SK-N-SH treated with all-trans-retinoic acid at 6 μM for 48 hours (cell line): Measurements from ENCODE around the gene ESF1.

Experiments used
- ATAC-seq: fragments of 200-7000 bp; cut with Tn5 transposase; 3 replicates; pipeline ENCODE4 v1.9.1; 2020; ENCODE audit warnings: mild to moderate bottlenecking, moderate library complexity
- ARNTL ChIP-seq: fragments of 450-650 bp; formaldehyde crosslinking; IDR thresholded peaks from 2 replicates; pipeline ENCODE4 v1.5.0; 2020; ENCODE audit warnings: low read depth, mild to moderate bottlenecking, moderate library complexity, borderline replicate concordance
- BACH2 ChIP-seq: fragments of 250-450 bp; sonication (Bioruptor Pico); IDR thresholded peaks from 2 replicates; pipeline ENCODE4 v1.9.0; 2021; ENCODE audit warnings: mild to moderate bottlenecking, borderline replicate concordance
- CSDC2 ChIP-seq: fragments of 250-450 bp; sonication (Bioruptor Pico); IDR thresholded peaks from 2 replicates; pipeline ENCODE4 v1.5.0; 2020; ENCODE audit warnings: mild to moderate bottlenecking, moderate library complexity
- CSRNP3 ChIP-seq: fragments of 250-450 bp; sonication (Bioruptor Pico); IDR thresholded peaks from 2 replicates; pipeline ENCODE4 v1.5.1; 2021; ENCODE audit warnings: mild to moderate bottlenecking, moderate library complexity
- ESRRG ChIP-seq: fragments of 250-450 bp; sonication (Bioruptor Pico); IDR thresholded peaks from 2 replicates; pipeline ENCODE4 v1.6.1; 2021; ENCODE audit warnings: mild to moderate bottlenecking
- OSR1 ChIP-seq: fragments of 250-450 bp; sonication (Bioruptor Pico); IDR thresholded peaks from 2 replicates; pipeline ENCODE4 v1.8.0; 2022; ENCODE audit warnings: moderate library complexity, mild to moderate bottlenecking, inconsistent platforms
- PATZ1 ChIP-seq: fragments of 250-450 bp; sonication (Bioruptor Pico); IDR thresholded peaks from 2 replicates; pipeline ENCODE4 v1.8.0; 2020; ENCODE audit warnings: mild to moderate bottlenecking, moderate library complexity, borderline replicate concordance
- POU6F1 ChIP-seq: fragments of 250-450 bp; sonication (Bioruptor Pico); IDR thresholded peaks from 2 replicates; pipeline ENCODE4 v1.8.0; 2021; ENCODE audit warnings: low read depth, mild to moderate bottlenecking, moderate library complexity, borderline replicate concordance
- PPARA ChIP-seq: fragments of 250-450 bp; sonication (Bioruptor Pico); IDR thresholded peaks from 2 replicates; pipeline ENCODE4 v1.5.0; 2020; ENCODE audit warnings: mild to moderate bottlenecking, borderline replicate concordance
- RARB ChIP-seq: fragments of 250-450 bp; sonication (Bioruptor Pico); IDR thresholded peaks from 2 replicates; pipeline ENCODE4 v1.8.0; 2021; ENCODE audit warnings: mild to moderate bottlenecking, moderate library complexity
- SNAI2 ChIP-seq: fragments of 250-450 bp; sonication (Bioruptor Pico); IDR thresholded peaks from 2 replicates; pipeline ENCODE4 v1.5.0; 2020; ENCODE audit warnings: mild to moderate bottlenecking, moderate library complexity
- TCF4 ChIP-seq: fragments of 250-450 bp; sonication (Bioruptor Pico); IDR thresholded peaks from 2 replicates; pipeline ENCODE4 v1.8.0; 2021; ENCODE audit warnings: mild to moderate bottlenecking, moderate library complexity, borderline replicate concordance
- TOX ChIP-seq: fragments of 250-450 bp; sonication (Bioruptor Pico); IDR thresholded peaks from 2 replicates; pipeline ENCODE4 v1.8.0; 2021; ENCODE audit warnings: mild to moderate bottlenecking, moderate library complexity, borderline replicate concordance
- ZC3H10 ChIP-seq: fragments of 250-450 bp; sonication (Bioruptor Pico); IDR thresholded peaks from 2 replicates; pipeline ENCODE4 v1.5.1; 2021; ENCODE audit warnings: mild to moderate bottlenecking, moderate library complexity
- ZFP3 ChIP-seq: fragments of 250-450 bp; sonication (Bioruptor Pico); IDR thresholded peaks from 2 replicates; pipeline ENCODE4 v1.5.0; 2020; ENCODE audit warnings: mild to moderate bottlenecking, moderate library complexity
- ZFP30 ChIP-seq: fragments of 450-650 bp; formaldehyde crosslinking; IDR thresholded peaks from 2 replicates; pipeline ENCODE4 v1.5.0; 2022; ENCODE audit warnings: mild to moderate bottlenecking, moderate library complexity
- ZNF565 ChIP-seq: fragments of 450-650 bp; formaldehyde crosslinking; conservative IDR thresholded peaks from 2 replicates; pipeline ENCODE4 v1.5.0; 2020; ENCODE audit warnings: low read depth, mild to moderate bottlenecking, moderate library complexity
- ZNF70 ChIP-seq: fragments of 450-650 bp; formaldehyde crosslinking; IDR thresholded peaks from 2 replicates; pipeline ENCODE4 v1.5.0; 2020; ENCODE audit warnings: mild to moderate bottlenecking, moderate library complexity
- ZNF8 ChIP-seq: fragments of 450-650 bp; formaldehyde crosslinking; IDR thresholded peaks from 2 replicates; pipeline ENCODE4 v1.5.0; 2020; ENCODE audit warnings: mild to moderate bottlenecking, moderate library complexity

The ESF1 gene

GRCh38 chr20:13821876-13822275 lies 37.2 kb upstream of the ESF1 start:
- ATAC-seq: no peak
- TF ChIP-seq SNAI2 (CRISPR knock-in tag) (no peak), TCF4 (CRISPR knock-in tag) (no peak), BACH2 (no peak), CSRNP3 (CRISPR knock-in tag) (no peak), OSR1 (CRISPR knock-in tag) (no peak), ZFP30 (CRISPR knock-in tag) (no peak), ZFP3 (CRISPR knock-in tag) (no peak), ESRRG (CRISPR knock-in tag) (no peak), ARNTL (CRISPR knock-in tag) (no peak), POU6F1 (no peak), TOX (CRISPR knock-in tag) (no peak), ZNF8 (no peak)

DNA sequence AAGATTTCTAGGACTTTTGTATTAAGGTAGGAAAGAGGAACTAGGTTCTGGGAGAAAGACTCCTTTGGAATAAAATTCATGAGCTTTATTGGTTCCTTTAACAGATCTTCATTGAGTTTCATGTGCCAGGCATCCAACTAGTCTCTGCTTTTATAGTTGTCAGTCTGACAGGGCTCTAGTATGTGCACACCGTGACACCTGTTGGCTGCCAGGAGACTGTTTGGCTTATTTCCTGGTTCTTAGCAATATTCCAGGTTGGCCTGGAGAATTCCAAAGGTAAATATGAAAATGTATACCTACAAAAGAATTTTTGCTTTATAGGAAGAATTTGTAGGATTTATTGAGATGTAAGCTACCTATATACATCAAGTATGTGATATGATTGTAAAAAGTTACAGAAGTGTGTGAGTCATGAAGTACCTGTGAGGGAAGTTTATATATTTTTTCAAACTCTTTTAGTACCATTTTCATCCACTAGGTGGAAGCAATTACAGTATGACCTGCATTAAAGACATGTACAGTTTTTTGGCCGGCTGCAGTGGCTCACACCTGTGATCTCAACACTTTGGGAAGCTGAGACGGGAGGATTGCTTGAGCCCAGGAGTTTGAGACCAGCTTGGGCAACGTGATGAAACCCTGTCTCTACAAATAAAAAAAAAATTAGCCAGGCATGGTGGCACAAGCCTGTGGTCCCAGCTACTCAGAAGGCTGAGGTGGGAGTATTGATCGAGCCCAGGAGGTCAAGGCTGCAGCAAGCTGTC lies 35.3 kb upstream of the ESF1 start:
- TF ChIP-seq PATZ1 (CRISPR knock-in tag) (no peak), ARNTL (CRISPR knock-in tag) (no peak), BACH2 (no peak), ZC3H10 (CRISPR knock-in tag) (no peak), OSR1 (CRISPR knock-in tag) (no peak), RARB (no peak), CSDC2 (CRISPR knock-in tag) (no peak), PPARA (CRISPR knock-in tag) (no peak), TCF4 (CRISPR knock-in tag) (no peak), POU6F1 (no peak), ZNF8 (no peak), TOX (CRISPR knock-in tag) (no peak)
- ATAC-seq: peak; percentile 83

GRCh38 chr20:13817342-13817741 lies 32.6 kb upstream of the ESF1 start:
- no peak for ATAC-seq
- TF ChIP-seq TCF4 (CRISPR knock-in tag): no peak
- no peak for TF ChIP-seq PPARA (CRISPR knock-in tag)
- no peak for TF ChIP-seq ARNTL (CRISPR knock-in tag)
- TF ChIP-seq CSDC2 (CRISPR knock-in tag): no peak
- TF ChIP-seq OSR1 (CRISPR knock-in tag): no peak
- no peak for TF ChIP-seq ZNF70 (CRISPR knock-in tag)
- no peak for TF ChIP-seq SNAI2 (CRISPR knock-in tag)
- no peak for TF ChIP-seq ESRRG (CRISPR knock-in tag)
- no peak for TF ChIP-seq ZNF8
- no peak for TF ChIP-seq ZNF565 (CRISPR knock-in tag)
- TF ChIP-seq, all 23 proteins: peak for 0

DNA sequence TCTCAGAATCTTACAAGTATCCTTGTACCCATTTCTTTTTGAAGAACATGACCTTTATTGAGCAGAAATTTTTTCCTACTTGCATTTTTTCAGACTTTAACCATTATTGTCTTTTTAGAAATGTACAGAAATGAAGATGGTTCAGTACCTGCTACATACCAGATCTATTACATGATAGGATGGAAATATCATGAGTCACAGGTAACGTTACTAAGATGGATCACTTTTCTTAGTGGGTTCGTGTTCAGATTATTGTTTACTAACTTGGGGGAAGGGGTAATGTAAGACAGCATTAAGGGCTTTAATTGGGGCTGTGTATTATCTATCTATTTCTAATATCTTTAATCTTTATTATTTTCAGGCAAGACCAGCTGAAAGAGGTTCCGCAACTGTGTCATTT lies 32.0 kb upstream of the ESF1 start:
- no peak for TF ChIP-seq CSRNP3 (CRISPR knock-in tag)
- no peak for TF ChIP-seq BACH2
- TF ChIP-seq TOX (CRISPR knock-in tag): no peak
- TF ChIP-seq SNAI2 (CRISPR knock-in tag): no peak
- TF ChIP-seq ZC3H10 (CRISPR knock-in tag): no peak
- no peak for TF ChIP-seq ZFP30 (CRISPR knock-in tag)
- TF ChIP-seq ZFP3 (CRISPR knock-in tag): no peak
- TF ChIP-seq RARB: no peak
- ATAC-seq: no peak
